HFF-Myc (cell line): ENCODE measurements around the gene PIEZO1.
"Not testable (repeated sequence)": the region's sequence is repeated elsewhere in the genome, so short reads cannot be mapped to it uniquely, and the experiment has no call there.

Experiments used
- DNase-seq: peaks from one replicate; pipeline ENCODE4 v3.0.0-alpha.2; 2011; ENCODE audit warnings: low read depth; ENCODE audit errors: extremely low read depth
- H3K4me3 ChIP-seq: replicated peaks from 2 replicates; pipeline ENCODE4 v1.5.1; 2011; ENCODE audit warnings: low read depth, mild to moderate bottlenecking, control low read depth, low read length
- TF ChIP-seq, protein P1 (sequence below): IDR thresholded peaks from 2 replicates; pipeline ENCODE4 v1.5.1; 2012; ENCODE audit warnings: mild to moderate bottlenecking, low read depth, low read length, control low read depth; ENCODE audit errors: missing control alignments

The PIEZO1 gene

DNA sequence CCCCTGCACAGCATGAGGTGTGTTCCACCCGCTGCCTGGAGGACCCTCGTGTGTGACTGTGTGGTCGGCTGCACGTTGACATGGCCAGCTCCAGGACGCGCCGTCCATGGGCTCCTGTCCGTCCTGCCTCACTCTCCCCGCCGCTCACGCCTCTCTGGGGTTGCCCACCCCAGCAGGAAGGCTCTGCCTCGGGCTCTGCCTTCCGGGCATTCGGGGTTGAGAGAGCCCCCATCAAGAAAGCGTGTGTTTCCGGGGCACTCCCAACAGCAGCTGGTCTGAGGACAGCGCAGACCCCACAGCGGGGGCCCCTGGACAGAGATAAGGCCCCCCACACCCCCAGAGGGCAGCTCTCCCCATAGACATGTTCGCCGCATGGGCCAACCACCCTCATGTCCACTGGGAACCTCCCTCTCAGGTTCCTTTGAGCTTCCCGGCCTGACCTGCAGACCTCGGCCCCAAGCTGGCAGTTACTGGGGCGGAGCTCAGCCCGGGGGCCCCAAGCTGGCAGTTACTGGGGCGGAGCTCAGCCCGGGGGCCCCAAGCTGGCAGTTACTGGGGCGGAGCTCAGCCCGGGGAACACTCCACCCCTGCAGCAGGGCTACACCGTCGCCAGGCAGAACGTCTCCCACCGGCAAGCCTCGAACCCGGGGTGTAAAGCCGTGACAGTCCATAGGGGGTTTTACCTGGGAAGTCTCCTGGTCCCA lies 8.4 kb upstream of the PIEZO1 start:
- TF ChIP-seq, protein P1, sequence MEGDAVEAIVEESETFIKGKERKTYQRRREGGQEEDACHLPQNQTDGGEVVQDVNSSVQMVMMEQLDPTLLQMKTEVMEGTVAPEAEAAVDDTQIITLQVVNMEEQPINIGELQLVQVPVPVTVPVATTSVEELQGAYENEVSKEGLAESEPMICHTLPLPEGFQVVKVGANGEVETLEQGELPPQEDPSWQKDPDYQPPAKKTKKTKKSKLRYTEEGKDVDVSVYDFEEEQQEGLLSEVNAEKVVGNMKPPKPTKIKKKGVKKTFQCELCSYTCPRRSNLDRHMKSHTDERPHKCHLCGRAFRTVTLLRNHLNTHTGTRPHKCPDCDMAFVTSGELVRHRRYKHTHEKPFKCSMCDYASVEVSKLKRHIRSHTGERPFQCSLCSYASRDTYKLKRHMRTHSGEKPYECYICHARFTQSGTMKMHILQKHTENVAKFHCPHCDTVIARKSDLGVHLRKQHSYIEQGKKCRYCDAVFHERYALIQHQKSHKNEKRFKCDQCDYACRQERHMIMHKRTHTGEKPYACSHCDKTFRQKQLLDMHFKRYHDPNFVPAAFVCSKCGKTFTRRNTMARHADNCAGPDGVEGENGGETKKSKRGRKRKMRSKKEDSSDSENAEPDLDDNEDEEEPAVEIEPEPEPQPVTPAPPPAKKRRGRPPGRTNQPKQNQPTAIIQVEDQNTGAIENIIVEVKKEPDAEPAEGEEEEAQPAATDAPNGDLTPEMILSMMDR, result no peak
- no peak for DNase-seq
- H3K4me3 ChIP-seq, result no peak overlapping the region

DNA sequence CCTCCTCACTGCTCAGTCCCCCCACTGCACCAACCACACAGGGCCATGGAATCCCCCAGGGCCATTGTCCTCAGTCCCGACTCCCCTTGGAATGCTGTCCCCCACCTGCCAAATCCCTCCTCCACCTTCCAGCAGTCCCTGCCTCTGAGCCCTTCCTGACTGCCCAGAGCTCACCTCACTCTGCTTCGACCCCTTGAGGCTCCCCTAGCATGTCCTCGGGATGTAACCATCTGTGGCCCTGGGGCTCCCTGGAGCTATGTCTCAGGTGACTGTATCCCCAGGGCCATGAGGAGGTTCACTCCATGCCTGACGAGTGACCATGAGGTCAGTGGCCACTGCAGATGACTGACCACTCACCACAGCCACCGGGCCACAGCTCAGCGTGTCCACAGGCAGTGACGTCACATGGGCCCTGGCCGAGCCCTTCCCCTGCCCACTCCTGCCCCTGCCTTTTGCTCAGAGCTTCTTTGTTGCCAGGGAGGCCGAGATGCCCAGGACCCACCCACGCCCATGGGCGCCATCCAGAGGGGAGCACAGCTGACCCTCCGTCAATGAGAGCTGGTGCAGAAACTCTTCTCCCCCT lies 7.7 kb upstream of the PIEZO1 start:
- TF ChIP-seq, protein P1, result no peak
- DNase-seq, result no peak
- H3K4me3 ChIP-seq, result no peak overlapping the region

DNA sequence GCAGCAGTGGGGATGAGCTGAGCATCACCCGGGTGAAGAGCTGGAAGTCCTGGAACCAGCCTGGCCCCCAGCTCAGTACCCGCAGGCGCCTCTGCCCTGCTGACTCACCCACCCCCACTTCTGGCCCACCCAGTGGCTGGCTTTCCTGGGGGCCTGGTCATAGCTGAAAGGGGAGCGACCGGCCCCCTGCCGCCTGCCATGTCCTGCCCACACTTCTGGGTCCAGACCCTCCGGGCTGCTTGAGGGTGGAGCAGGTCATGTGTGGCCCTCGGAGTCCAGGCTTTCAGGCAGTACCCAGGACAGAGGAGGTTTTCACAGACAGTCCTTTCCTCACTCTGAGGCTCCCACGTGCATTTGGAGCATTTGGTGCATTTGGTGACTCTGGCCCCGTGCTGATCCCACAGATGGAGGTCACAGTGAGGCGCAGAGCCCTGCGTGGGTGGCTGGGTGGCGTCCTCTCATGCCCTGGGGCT lies 7.1 kb upstream of the PIEZO1 start:
- H3K4me3 ChIP-seq, result no peak overlapping the region
- TF ChIP-seq, protein P1, result no peak
- no peak for DNase-seq

DNA sequence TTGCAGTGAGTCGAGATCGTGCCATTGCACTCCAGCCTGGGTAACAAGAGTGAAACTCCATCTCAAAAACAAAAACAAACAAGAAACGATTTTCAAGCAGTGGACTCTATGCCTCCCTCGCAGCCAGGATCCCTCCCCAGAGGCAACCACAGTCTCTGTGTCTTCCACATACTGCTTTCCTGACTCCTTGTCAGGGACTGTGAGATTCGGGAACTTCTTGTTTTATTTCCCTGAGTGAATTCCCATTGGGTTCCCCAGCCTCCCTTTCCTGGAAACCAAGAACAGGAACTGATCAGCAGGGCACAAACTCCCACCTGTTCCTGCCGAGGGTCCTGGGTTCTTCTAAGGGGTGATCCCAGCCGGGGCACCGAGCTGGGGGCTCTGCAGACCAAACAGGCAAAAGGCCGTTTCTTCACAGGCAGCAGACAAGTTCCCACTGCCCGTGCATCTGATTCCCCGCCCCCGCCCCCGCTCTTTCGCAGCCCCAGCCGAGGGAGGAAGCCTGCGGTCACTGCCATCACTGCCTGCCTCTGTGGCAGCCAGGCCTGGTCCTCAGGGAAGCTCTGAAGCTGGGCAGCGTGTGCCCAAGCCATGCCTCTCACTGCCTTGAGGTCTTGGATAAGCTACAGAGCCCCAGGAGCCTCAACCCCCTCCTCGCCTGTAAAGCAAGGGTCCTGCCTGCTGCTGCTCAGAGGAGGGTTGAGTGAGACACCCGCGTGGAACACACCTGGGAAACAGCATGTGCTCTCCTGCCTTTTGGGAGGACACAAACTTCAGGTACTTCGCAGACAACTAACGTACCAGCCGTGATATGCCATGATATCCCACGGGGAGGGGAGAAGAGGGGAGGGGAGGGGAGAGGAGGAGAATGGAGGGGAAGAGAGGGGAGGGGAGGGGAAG lies 5.5 kb upstream of the PIEZO1 start:
- no peak for DNase-seq
- no peak overlapping the region for H3K4me3 ChIP-seq
- TF ChIP-seq, protein P1, result no peak

DNA sequence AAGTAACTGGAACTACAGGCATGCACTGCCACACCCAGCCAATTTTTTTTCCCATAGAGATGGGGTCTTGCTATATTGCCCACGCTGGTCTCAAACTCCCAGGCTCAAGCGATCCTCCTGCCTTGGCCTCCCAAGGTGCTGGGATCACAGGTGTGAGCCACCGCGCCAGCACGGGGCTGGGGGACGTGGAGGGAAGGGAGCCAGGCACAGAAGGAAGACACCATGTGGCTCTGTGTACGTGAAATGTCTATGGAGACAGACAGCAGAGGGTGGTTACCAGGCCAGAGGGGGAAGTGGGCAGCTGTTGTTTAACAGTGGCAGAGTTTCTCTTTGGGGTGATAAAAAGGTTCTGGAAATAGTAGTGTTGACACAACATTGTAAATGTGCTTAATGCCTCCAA lies 4.6 kb upstream of the PIEZO1 start:
- H3K4me3 ChIP-seq, result no peak overlapping the region
- no peak for DNase-seq
- TF ChIP-seq, protein P1, result no peak

DNA sequence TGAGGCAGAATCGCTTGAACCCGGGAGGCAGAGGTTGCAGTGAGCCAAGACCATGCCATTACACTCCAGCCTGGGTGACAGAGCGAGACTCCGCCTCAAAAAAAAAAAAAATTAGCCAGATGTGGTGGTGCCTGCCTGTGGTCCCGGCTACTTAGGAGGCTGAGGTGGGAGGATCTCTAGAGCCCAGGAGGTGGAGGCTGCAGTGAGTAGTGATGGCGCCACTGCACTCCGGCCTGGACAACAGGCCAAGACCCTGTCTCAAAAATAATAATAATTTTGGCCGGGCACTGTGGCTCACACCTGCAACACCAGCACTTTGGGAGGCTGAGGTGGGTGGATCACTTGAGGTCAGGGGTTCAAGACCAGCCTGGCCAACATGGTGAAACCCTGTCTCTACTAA lies 3.7 kb upstream of the PIEZO1 start:
- DNase-seq, H3K4me3 ChIP-seq: not testable (repeated sequence)
